Endothelial cell of umbilical vein (primary cell): ENCODE data around the gene IFNA5. TPM values are rescaled to one million over a fixed set of nuclear protein-coding genes. Genes with fewer than 3 reads are reported as not detected.

Experiments used
- BruUV-seq: library from RNA; stranded (reverse); fragments of 400-500 nt; replicated peaks from 2 replicates; lab custom pipeline; 2021; lab: Mats Ljungman, UMichigan
- CTCF ChIA-PET: fragments of 300-600, 350-600 bp; sonication (Branson Sonifier 250); formaldehyde crosslinking; loops from one replicate; lab custom pipeline; 2021; ENCODE audit warnings: antibody characterized with exemption, inconsistent platforms; lab: Charles Lee
- POLR2A ChIA-PET: fragments of 300-600, 350-600 bp; sonication (Branson Sonifier 250); formaldehyde crosslinking; loops from one replicate; lab custom pipeline; 2021; ENCODE audit warnings: antibody characterized with exemption, inconsistent platforms; lab: Charles Lee
- DNase-seq: peaks from one replicate; pipeline ENCODE4 v3.0.0-alpha.2; 2011; ENCODE audit warnings: low read depth, low spot score
- FAIRE-seq: peaks from 2 replicates; lab custom pipeline; 2011; peaks lifted over from hg19 to GRCh38; lab: Jason Lieb, UNC
- H2AFZ ChIP-seq: 2 replicates; pipeline ENCODE4 v1.6.0; 2012; ENCODE audit warnings: low read depth, low read length, control low read depth, inconsistent platforms
- H3K27ac ChIP-seq: 2 replicates; pipeline ENCODE4 v1.5.1; 2011; ENCODE audit warnings: low read depth, mild to moderate bottlenecking, control low read depth, low read length, moderate library complexity; ENCODE audit not compliant: insufficient read depth
- H3K27me3 ChIP-seq, 2 experiments: 2 replicates each; pipeline versions ENCODE4 v1.6.0 to v1.6.1; 2011; ENCODE audit warnings: low read length in 2 of 2, mixed read lengths in 1 of 2; ENCODE audit not compliant: control insufficient read depth in 2 of 2, insufficient read depth in 2 of 2
- H3K36me3 ChIP-seq, 2 experiments: 2 replicates in 1 of 2; 3 replicates in 1 of 2; pipeline ENCODE4 v1.5.1; 2011; ENCODE audit warnings: low read length in 2 of 2, mild to moderate bottlenecking in 1 of 2, moderate library complexity in 1 of 2; ENCODE audit not compliant: control insufficient read depth in 2 of 2, insufficient read depth in 2 of 2; ENCODE audit errors: extremely low read depth in 1 of 2
- H3K4me1 ChIP-seq: 3 replicates; pipeline ENCODE4 v1.5.1; 2011; ENCODE audit warnings: mild to moderate bottlenecking, low read length; ENCODE audit not compliant: control insufficient read depth, insufficient read depth; ENCODE audit errors: extremely low read depth
- H3K4me2 ChIP-seq: 2 replicates; pipeline ENCODE4 v1.6.1; 2011; ENCODE audit warnings: low read length, control low read depth, mixed read lengths; ENCODE audit not compliant: insufficient read depth
- H3K4me3 ChIP-seq, 3 experiments: fragments of 200-600 bp in 1 of 3; sonication (generic), shearing (Covaris generic) in 1 of 3; replicated peaks in 1 of 3; 2 replicates each; pipeline ENCODE4 v1.5.1; 2011 to 2016; ENCODE audit warnings: control low read depth in 3 of 3, low read length in 3 of 3, mild to moderate bottlenecking in 2 of 3, inconsistent platforms in 1 of 3, low read depth in 1 of 3, moderate library complexity in 1 of 3; ENCODE audit not compliant: insufficient read depth in 1 of 3
- H3K79me2 ChIP-seq: 2 replicates; pipeline ENCODE4 v1.6.0; 2012; ENCODE audit warnings: low read length, inconsistent platforms; ENCODE audit not compliant: control insufficient read depth, insufficient read depth
- H3K9ac ChIP-seq: replicated peaks from 2 replicates; pipeline ENCODE3; 2011; ENCODE audit warnings: low read length, control low read depth; ENCODE audit not compliant: insufficient read depth; ENCODE audit errors: extremely low read depth
- H3K9me1 ChIP-seq: replicated peaks from 3 replicates; pipeline ENCODE4 v1.6.0; 2011; ENCODE audit warnings: mild to moderate bottlenecking, low read length; ENCODE audit not compliant: control insufficient read depth, insufficient read depth; ENCODE audit errors: extremely low read depth
- H3K9me3 ChIP-seq: replicated peaks from 2 replicates; pipeline ENCODE4 v1.5.1; 2012; ENCODE audit warnings: low read length, inconsistent platforms; ENCODE audit not compliant: control insufficient read depth, insufficient read depth
- H4K20me1 ChIP-seq: replicated peaks from 2 replicates; pipeline ENCODE3; 2011; ENCODE audit warnings: mild to moderate bottlenecking, low read length; ENCODE audit not compliant: control insufficient read depth, insufficient read depth; ENCODE audit errors: extremely low read depth
- EZH2 ChIP-seq: IDR thresholded peaks from 2 replicates; pipeline ENCODE4 v1.6.1; 2012; ENCODE audit warnings: borderline replicate concordance, low read depth, mild to moderate bottlenecking, moderate library complexity, low read length, inconsistent platforms; ENCODE audit not compliant: severe bottlenecking
- FOS ChIP-seq: IDR thresholded peaks from 2 replicates; pipeline ENCODE4 v1.6.1; 2011; ENCODE audit warnings: mild to moderate bottlenecking, low read length, moderate library complexity, borderline replicate concordance; ENCODE audit not compliant: insufficient read depth
- GATA2 ChIP-seq: IDR thresholded peaks from 2 replicates; pipeline ENCODE4 v1.7.0; 2011; ENCODE audit warnings: low read depth, mild to moderate bottlenecking, moderate library complexity, mixed read lengths, low read length; ENCODE audit not compliant: insufficient read length, insufficient read depth
- JUN ChIP-seq: IDR thresholded peaks from 2 replicates; pipeline ENCODE4 v1.6.1; 2011; ENCODE audit warnings: borderline replicate concordance, low read depth; ENCODE audit not compliant: insufficient read length, insufficient read depth
- MYC ChIP-seq: IDR thresholded peaks from one replicate; pipeline ENCODE4 v1.6.1; 2011; ENCODE audit warnings: mild to moderate bottlenecking, low read depth, low read length
- POLR2A ChIP-seq: IDR thresholded peaks from 2 replicates; pipeline ENCODE4 v1.6.1; 2012; ENCODE audit warnings: low read depth, mild to moderate bottlenecking, control low read depth, low read length
- POLR2AphosphoS5 ChIP-seq: IDR thresholded peaks from 2 replicates; pipeline ENCODE4 v1.6.1; 2012; ENCODE audit warnings: low read depth, mild to moderate bottlenecking, control low read depth, low read length, moderate library complexity; ENCODE audit not compliant: insufficient read depth
- dilution Hi-C: fragments of 300-500 bp; cut with MboI; formaldehyde crosslinking; loops from one replicate; pipeline ENCODE4 v1.15.0; 2019; ENCODE audit warnings: low sequenced_read_pairs; ENCODE audit not compliant: extremely low pct_ligation_motif_present
- intact Hi-C: fragments of 100-400 bp; cut with micrococcal nuclease; formaldehyde crosslinking; loops from one replicate; pipeline ENCODE4 v1.10.0; 2022
- polyA plus RNA-seq, 4 experiments: library from polyadenylated mRNA; depleted of rRNA in 3 of 4; stranded (reverse) in 3 of 4; unstranded in 1 of 4; fragments of >200 nt; gene quantifications; 2 replicates each; pipeline versions ENCODE4 v1.2.1 to v1.2.3, GENCODE V29; 2011 to 2012; ENCODE audit warnings: missing spikeins in 1 of 4
- total RNA-seq: library from RNA; stranded (reverse); gene quantifications from 2 replicates; pipeline ENCODE4 v1.2.3, GENCODE V29; 2021
- TF ChIP-seq, protein P1 (sequence below), 2 donors: IDR thresholded peaks; 1 replicate in 1 of 2; 2 replicates in 1 of 2; pipeline ENCODE4 v1.5.1; 2011; ENCODE audit warnings: low read length in 2 of 2, mild to moderate bottlenecking in 2 of 2, moderate library complexity in 2 of 2, control low read depth in 1 of 2, inconsistent platforms in 1 of 2, low read depth in 1 of 2; ENCODE audit not compliant: insufficient read depth in 1 of 2; ENCODE audit errors: extremely low read depth in 1 of 2
- TF ChIP-seq, protein P2 (sequence below): IDR thresholded peaks from 2 replicates; pipeline ENCODE4 v1.6.1; 2011; ENCODE audit not compliant: insufficient read depth, insufficient read length

The IFNA5 gene
- total and polyA plus RNA-seq, 2 donors (not counting 3 experiments of a cell fraction or from before 2014, with no cell fraction given), result not detected

DNA sequence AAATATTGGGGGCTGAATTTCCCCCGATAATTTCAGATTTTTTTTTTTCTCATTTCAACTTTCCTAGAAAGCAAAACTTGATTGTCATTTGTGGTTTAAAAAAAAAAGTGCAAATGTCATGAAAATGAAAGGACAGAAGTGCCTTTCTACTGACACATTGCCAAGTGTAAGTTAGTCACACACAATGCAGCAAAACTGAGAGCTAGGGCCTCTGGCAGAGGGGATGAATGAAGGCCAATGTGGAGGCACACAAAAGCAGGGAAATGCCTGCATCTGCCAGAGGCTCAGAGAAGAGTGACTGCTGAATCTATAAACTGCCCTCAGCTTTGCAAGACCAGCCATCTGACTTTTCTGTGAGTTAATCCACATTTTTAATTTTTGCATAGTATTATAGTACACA is 6.8 kb upstream of the IFNA5 start:
- no TSS peak for BruUV-seq

More for the DNA sequence above, 6.8 kb upstream of the IFNA5 start:
- no peak overlapping the region for H3K4me3 ChIP-seq
- dilution Hi-C loops, result no loop called here
- H4K20me1 ChIP-seq, result no peaks in the 10 kb centered on the region
- POLR2A ChIA-PET, result no interaction called here
- H3K9me1 ChIP-seq, result no peaks in the 10 kb centered on the region
- no peaks in the 10 kb centered on the region for H3K9me3 ChIP-seq
- H3K4me2 ChIP-seq, result no peak overlapping the region
- peaks cover 16 to 43% of the 10 kb centered on the region in 2 experiments for H3K27me3 ChIP-seq
- no peaks in the 10 kb centered on the region for H3K4me1 ChIP-seq
- TF ChIP-seq, protein P1, sequence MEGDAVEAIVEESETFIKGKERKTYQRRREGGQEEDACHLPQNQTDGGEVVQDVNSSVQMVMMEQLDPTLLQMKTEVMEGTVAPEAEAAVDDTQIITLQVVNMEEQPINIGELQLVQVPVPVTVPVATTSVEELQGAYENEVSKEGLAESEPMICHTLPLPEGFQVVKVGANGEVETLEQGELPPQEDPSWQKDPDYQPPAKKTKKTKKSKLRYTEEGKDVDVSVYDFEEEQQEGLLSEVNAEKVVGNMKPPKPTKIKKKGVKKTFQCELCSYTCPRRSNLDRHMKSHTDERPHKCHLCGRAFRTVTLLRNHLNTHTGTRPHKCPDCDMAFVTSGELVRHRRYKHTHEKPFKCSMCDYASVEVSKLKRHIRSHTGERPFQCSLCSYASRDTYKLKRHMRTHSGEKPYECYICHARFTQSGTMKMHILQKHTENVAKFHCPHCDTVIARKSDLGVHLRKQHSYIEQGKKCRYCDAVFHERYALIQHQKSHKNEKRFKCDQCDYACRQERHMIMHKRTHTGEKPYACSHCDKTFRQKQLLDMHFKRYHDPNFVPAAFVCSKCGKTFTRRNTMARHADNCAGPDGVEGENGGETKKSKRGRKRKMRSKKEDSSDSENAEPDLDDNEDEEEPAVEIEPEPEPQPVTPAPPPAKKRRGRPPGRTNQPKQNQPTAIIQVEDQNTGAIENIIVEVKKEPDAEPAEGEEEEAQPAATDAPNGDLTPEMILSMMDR (IDR thresholded peaks at IDR 0.05; ENCODE audit: extremely low read depth in 1 of 2, insufficient read depth in 1 of 2, low read depth in 1 of 2, low read length in 2 of 2), result no peak
- TF ChIP-seq POLR2A (no peak), EZH2 (no peak), JUN (no peak), FOS (no peak), MYC (no peak), POLR2AphosphoS5 (no peak), GATA2 (no peak)
- TF ChIP-seq, protein P2, sequence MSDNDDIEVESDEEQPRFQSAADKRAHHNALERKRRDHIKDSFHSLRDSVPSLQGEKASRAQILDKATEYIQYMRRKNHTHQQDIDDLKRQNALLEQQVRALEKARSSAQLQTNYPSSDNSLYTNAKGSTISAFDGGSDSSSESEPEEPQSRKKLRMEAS, result no peak
- no peaks in the 10 kb centered on the region for H3K36me3 ChIP-seq
- H3K79me2 ChIP-seq, result no peaks in the 10 kb centered on the region
- DNase-seq, result no peak
- intact Hi-C loops, result no loop called here
- no peak for FAIRE-seq
- no peak overlapping the region for H3K9ac ChIP-seq
- no peak overlapping the region for H3K27ac ChIP-seq
- no peak overlapping the region for H2AFZ ChIP-seq
- CTCF ChIA-PET, result interaction anchor here (1.5 to 2.0 kb wide), 2 partner anchors 9 to 84 kb away, joined by 5 read pairs; no protein-coding TSS in a partner anchor
